Panc1 (cell line): Measurements from ENCODE around the gene TNIK. TPM values are rescaled to one million over a fixed set of nuclear protein-coding genes. Genes with fewer than 3 reads are reported as not detected.
A peak's percentile ranks its signal among the peaks of the same experiment; 100 is the strongest.

Experiments
- ATAC-seq: fragments of 200-7000 bp; cut with Tn5 transposase; 2 replicates; pipeline ENCODE4 v1.9.1; 2020; ENCODE audit warnings: mild to moderate bottlenecking, moderate library complexity
- BruUV-seq: library from RNA; stranded (reverse); fragments of 400-500 nt; replicated peaks from 2 replicates; lab custom pipeline; 2021; lab: Mats Ljungman, UMichigan
- CTCF ChIA-PET: fragments of 300-600 bp; sonication (Branson Sonifier 250); formaldehyde crosslinking; loops from one replicate; lab custom pipeline; 2022; ENCODE audit warnings: antibody characterized with exemption; lab: Charles Lee
- POLR2A ChIA-PET: fragments of 300-600 bp; sonication (Branson Sonifier 250); formaldehyde crosslinking; loops from one replicate; lab custom pipeline; 2022; ENCODE audit warnings: antibody characterized with exemption; lab: Charles Lee
- DNase-seq: peaks from one replicate; pipeline ENCODE4 v3.0.0-alpha.2; 2010; ENCODE audit warnings: low read depth, low spot score
- H3K27ac ChIP-seq: 2 replicates; pipeline ENCODE4 v1.5.1; 2011; ENCODE audit warnings: mild to moderate bottlenecking, low read length, inconsistent platforms
- H3K27me3 ChIP-seq: fragments of 200-500 bp; sonication (Bioruptor generic); 2 replicates; pipeline ENCODE4 v1.6.0; 2014; ENCODE audit warnings: low read length, inconsistent platforms; ENCODE audit not compliant: control insufficient read depth, insufficient read depth
- H3K36me3 ChIP-seq: fragments of 200-500 bp; sonication (Bioruptor generic); 2 replicates; pipeline ENCODE4 v1.5.1; 2014; ENCODE audit warnings: inconsistent platforms, mild to moderate bottlenecking, low read length, moderate library complexity; ENCODE audit not compliant: control insufficient read depth, insufficient read depth
- H3K4me1 ChIP-seq: 2 replicates; pipeline ENCODE4 v1.5.1; 2011; ENCODE audit warnings: inconsistent platforms, mild to moderate bottlenecking, low read length, moderate library complexity; ENCODE audit not compliant: control insufficient read depth, insufficient read depth
- H3K4me3 ChIP-seq, 2 experiments: 2 replicates each; pipeline ENCODE4 v1.5.1; 2011 to 2012; ENCODE audit warnings: low read depth in 2 of 2, low read length in 2 of 2, mild to moderate bottlenecking in 2 of 2, inconsistent platforms in 1 of 2, moderate library complexity in 1 of 2
- H3K9me3 ChIP-seq: fragments of 200-500 bp; sonication (Bioruptor generic); 2 replicates; pipeline ENCODE4 v1.5.1; 2014; ENCODE audit warnings: low read depth, mild to moderate bottlenecking, inconsistent platforms, low read length, moderate library complexity; ENCODE audit not compliant: control insufficient read depth, insufficient read depth
- POLR2AphosphoS5 ChIP-seq: IDR thresholded peaks from 2 replicates; pipeline ENCODE4 v1.6.1; 2012; ENCODE audit warnings: mild to moderate bottlenecking, low read depth, low read length, moderate library complexity
- SIN3A ChIP-seq: IDR thresholded peaks from 2 replicates; pipeline ENCODE4 v1.6.1; 2012; ENCODE audit warnings: low read depth, mild to moderate bottlenecking, low read length, moderate library complexity, borderline replicate concordance; ENCODE audit not compliant: insufficient read depth
- TCF7L2 ChIP-seq: IDR thresholded peaks from 2 replicates; pipeline ENCODE4 v1.6.1; 2011; ENCODE audit warnings: mild to moderate bottlenecking, low read depth, low read length, inconsistent platforms
- in situ Hi-C: cut with HindIII; loops from 2 replicates; pipeline ENCODE4 v1.10.0; 2016; ENCODE audit warnings: low sequenced_read_pairs, low pct_unique_long_range_greater_than_20kb
- intact Hi-C: fragments of 100-400 bp; cut with micrococcal nuclease; formaldehyde crosslinking; loops from one replicate; pipeline ENCODE4 v1.10.0; 2022; ENCODE audit not compliant: unreplicated experiment
- total RNA-seq: library from RNA; stranded (reverse); gene quantifications from one replicate; pipeline ENCODE4 v1.2.1, GENCODE V29; 2021; ENCODE audit not compliant: unreplicated experiment
- TF ChIP-seq, protein P1 (sequence below): fragments of 450-650 bp; IDR thresholded peaks from 2 replicates; pipeline ENCODE4 v1.5.1; 2017; ENCODE audit warnings: mild to moderate bottlenecking
- TF ChIP-seq, protein P2 (sequence below), 2 experiments: IDR thresholded peaks; 2 replicates each; pipeline ENCODE4 v1.6.1; 2011 to 2012; ENCODE audit warnings: low read depth in 2 of 2, control low read depth in 1 of 2, low read length in 1 of 2, mild to moderate bottlenecking in 1 of 2, moderate library complexity in 1 of 2; ENCODE audit not compliant: insufficient read depth in 1 of 2

Gene TNIK
- total RNA-seq, 1 experiment from 2014 or later, result 1.9 TPM

DNA sequence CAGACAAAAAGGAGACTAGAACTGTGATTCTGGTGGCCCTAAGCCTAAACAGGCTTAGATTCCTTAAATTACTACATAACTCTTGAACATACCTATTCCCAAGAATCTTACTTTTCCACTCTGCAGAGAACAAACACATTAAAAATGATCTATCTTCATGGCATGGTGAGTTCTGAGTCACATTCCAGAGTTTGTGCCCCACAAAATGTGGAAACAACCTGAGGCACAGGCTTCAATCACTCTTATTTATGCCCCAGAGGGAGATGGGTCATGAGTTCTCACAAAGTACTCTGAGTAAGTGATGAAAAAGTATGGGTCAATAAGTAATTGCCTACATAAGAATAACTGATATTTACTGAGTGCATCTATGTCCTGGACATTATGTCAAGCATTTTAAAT, 296.1 kb downstream of the TNIK start:
- TF ChIP-seq TCF7L2, result no peak
- no peak for TF ChIP-seq POLR2AphosphoS5
- TF ChIP-seq, protein P1, sequence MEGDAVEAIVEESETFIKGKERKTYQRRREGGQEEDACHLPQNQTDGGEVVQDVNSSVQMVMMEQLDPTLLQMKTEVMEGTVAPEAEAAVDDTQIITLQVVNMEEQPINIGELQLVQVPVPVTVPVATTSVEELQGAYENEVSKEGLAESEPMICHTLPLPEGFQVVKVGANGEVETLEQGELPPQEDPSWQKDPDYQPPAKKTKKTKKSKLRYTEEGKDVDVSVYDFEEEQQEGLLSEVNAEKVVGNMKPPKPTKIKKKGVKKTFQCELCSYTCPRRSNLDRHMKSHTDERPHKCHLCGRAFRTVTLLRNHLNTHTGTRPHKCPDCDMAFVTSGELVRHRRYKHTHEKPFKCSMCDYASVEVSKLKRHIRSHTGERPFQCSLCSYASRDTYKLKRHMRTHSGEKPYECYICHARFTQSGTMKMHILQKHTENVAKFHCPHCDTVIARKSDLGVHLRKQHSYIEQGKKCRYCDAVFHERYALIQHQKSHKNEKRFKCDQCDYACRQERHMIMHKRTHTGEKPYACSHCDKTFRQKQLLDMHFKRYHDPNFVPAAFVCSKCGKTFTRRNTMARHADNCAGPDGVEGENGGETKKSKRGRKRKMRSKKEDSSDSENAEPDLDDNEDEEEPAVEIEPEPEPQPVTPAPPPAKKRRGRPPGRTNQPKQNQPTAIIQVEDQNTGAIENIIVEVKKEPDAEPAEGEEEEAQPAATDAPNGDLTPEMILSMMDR, result no peak
- TF ChIP-seq, protein P2, sequence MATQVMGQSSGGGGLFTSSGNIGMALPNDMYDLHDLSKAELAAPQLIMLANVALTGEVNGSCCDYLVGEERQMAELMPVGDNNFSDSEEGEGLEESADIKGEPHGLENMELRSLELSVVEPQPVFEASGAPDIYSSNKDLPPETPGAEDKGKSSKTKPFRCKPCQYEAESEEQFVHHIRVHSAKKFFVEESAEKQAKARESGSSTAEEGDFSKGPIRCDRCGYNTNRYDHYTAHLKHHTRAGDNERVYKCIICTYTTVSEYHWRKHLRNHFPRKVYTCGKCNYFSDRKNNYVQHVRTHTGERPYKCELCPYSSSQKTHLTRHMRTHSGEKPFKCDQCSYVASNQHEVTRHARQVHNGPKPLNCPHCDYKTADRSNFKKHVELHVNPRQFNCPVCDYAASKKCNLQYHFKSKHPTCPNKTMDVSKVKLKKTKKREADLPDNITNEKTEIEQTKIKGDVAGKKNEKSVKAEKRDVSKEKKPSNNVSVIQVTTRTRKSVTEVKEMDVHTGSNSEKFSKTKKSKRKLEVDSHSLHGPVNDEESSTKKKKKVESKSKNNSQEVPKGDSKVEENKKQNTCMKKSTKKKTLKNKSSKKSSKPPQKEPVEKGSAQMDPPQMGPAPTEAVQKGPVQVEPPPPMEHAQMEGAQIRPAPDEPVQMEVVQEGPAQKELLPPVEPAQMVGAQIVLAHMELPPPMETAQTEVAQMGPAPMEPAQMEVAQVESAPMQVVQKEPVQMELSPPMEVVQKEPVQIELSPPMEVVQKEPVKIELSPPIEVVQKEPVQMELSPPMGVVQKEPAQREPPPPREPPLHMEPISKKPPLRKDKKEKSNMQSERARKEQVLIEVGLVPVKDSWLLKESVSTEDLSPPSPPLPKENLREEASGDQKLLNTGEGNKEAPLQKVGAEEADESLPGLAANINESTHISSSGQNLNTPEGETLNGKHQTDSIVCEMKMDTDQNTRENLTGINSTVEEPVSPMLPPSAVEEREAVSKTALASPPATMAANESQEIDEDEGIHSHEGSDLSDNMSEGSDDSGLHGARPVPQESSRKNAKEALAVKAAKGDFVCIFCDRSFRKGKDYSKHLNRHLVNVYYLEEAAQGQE (IDR thresholded peaks at IDR 0.05; ENCODE audit: insufficient read depth in 1 of 2, low read depth in 2 of 2, low read length in 1 of 2), result no peak
- TF ChIP-seq SIN3A, result no peak
- Histone ChIP-seq H3K9me3 (no peaks in the 10 kb centered on the region), H3K36me3 (no peaks in the 10 kb centered on the region), H3K4me3 (no peak overlapping the region), H3K4me1 (no peaks in the 10 kb centered on the region), H3K27me3 (no peaks in the 10 kb centered on the region), H3K27ac (no peak overlapping the region)
- ChIA-PET CTCF (no interaction called here), POLR2A (no interaction called here)
- in situ Hi-C loops (no loop called here), intact Hi-C loops (no loop called here)
- DNase-seq (no peak), ATAC-seq (no peak)
- BruUV-seq, result no TSS peak

DNA sequence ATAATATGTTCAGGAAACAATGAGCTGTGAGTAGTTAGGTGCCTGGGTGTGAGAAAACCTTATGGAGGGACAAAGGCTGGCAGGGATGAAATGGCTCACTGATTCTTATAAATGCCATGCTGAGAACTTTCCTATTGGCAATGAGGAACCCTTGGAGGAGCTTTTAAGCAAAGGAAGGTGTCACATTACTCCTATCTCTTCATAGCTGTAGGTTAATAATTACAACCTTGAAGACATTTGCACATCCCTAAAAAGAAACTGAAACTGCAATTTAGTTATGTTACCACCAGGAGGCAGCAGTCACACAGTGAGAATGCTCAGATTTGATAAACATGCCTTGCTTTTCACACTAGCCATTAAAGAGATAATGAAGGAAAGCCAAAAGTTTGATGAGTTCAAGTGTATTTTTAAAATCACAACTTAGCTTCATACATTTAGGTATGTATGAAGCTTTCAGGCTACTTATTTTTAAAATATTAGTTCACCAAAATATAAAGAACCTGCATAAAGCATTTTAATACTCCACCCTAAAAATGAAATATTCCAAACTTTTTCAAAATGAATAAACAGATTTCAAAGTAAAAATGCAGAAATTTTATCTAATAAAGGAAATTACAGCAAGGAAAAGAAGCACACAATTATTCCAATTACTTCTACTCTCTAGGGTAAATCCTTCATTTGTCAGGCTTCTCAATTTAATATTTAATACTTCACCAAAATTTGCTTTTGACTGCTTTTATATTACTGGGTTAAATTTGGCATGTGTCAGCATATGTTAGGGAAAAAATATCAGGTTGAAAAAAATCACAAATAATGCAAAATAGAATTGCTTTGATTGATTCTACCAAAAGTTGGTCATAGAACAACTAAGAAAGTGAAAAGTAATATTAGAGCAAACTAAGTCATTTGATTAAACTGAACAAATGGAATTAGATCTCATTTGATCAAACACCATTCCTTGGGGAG, 296.8 kb downstream of the TNIK start:
- TF ChIP-seq, protein P2 (IDR thresholded peaks at IDR 0.05; ENCODE audit: insufficient read depth in 1 of 2, low read depth in 2 of 2, low read length in 1 of 2), result no peak
- TF ChIP-seq, protein P1, result peak; percentile 76
- TF ChIP-seq TCF7L2 (no peak), SIN3A (no peak), POLR2AphosphoS5 (no peak)
- no peak for DNase-seq
- intact Hi-C loops, result loop anchor here (1.0 kb wide), 1 partner anchor 404 kb away; no protein-coding TSS in a partner anchor
- Histone ChIP-seq H3K9me3 (no peaks in the 10 kb centered on the region), H3K27me3 (no peaks in the 10 kb centered on the region), H3K27ac (no peak overlapping the region), H3K36me3 (no peaks in the 10 kb centered on the region), H3K4me1 (no peaks in the 10 kb centered on the region), H3K4me3 (no peak overlapping the region)
- in situ Hi-C loops, result no loop called here
- ATAC-seq, result no peak
- BruUV-seq, result no TSS peak
- POLR2A ChIA-PET, result no interaction called here
- CTCF ChIA-PET, result no interaction called here
